Esophagus squamous epithelium (tissue), 5 donors: ENCODE data around the gene ASPRV1. TPM values are rescaled to one million over a fixed set of nuclear protein-coding genes. Genes with fewer than 3 reads are reported as not detected.

Experiments used
- DNase-seq: peaks from one replicate; lab custom pipeline; 2025; lab: John Stamatoyannopoulos, UW
- H3K27ac ChIP-seq, 4 donors: fragments of 200-600 bp; sonication (generic); one replicate each; pipeline ENCODE4 v1.5.1; 2016 to 2019; ENCODE audit warnings: mild to moderate bottlenecking in 1 of 4
- H3K27me3 ChIP-seq, 4 donors: fragments of 200-600 bp; sonication (generic); 1 replicate in 3 of 4; 2 replicates in 1 of 4; pipeline versions ENCODE4 v1.5.1 to v1.6.0; 2017 to 2021; ENCODE audit warnings: antibody characterized with exemption in 1 of 4
- H3K36me3 ChIP-seq, 3 donors: fragments of 200-600 bp; sonication (generic); one replicate each; pipeline ENCODE4 v1.5.1; 2016 to 2019
- H3K4me1 ChIP-seq, 3 donors: fragments of 200-600 bp; sonication (generic); one replicate each; pipeline ENCODE4 v1.5.1; 2017 to 2019
- H3K4me3 ChIP-seq, 4 donors: fragments of 200-600 bp; sonication (generic); 1 replicate in 3 of 4; 2 replicates in 1 of 4; pipeline ENCODE4 v1.5.1; 2016 to 2019; ENCODE audit warnings: mild to moderate bottlenecking in 2 of 4, moderate library complexity in 1 of 4
- H3K9me3 ChIP-seq, 3 donors: fragments of 200-600 bp; sonication (generic); one replicate each; pipeline ENCODE4 v1.5.1; 2016 to 2019
- CTCF ChIP-seq, 6 experiments: fragments of 450-650 bp in 4 of 6; fragments of 200-600 bp in 2 of 6; sonication (generic) in 2 of 6; IDR thresholded peaks; one replicate each; pipeline ENCODE4 v1.5.1; 2016 to 2019; ENCODE audit warnings: antibody characterized with exemption in 6 of 6, mild to moderate bottlenecking in 4 of 6, moderate library complexity in 4 of 6
- POLR2A ChIP-seq, 4 donors: fragments of 450-650 bp; IDR thresholded peaks; one replicate each; pipeline ENCODE4 v1.6.1; 2017; ENCODE audit warnings: antibody characterized with exemption in 4 of 4, mild to moderate bottlenecking in 4 of 4, moderate library complexity in 3 of 4
- WGBS, 2 donors: methylation state at CpG; one replicate each; pipeline ENCODE4 v1.1.5; 2018; 5-methylcytosine and 5-hydroxymethylcytosine counted together
- intact Hi-C: fragments of 100-400 bp; cut with DNase I; formaldehyde crosslinking; loops from one replicate; pipeline ENCODE4 v1.15.0; 2022
- total RNA-seq, 4 donors: library from RNA; depleted of rRNA; stranded (reverse); fragments of >200 nt; gene quantifications; one replicate each; pipeline ENCODE4 v1.1.0, GENCODE V29; 2016
- donor health status: DM: yes; HTN: yes; CAD: no.

The ASPRV1 gene
- total RNA-seq, 4 donors from 2014 or later: 0.18 to 1.5 (median 0.34) TPM

GRCh38 chr2:69975136-69975852 is 13.9 kb upstream of the ASPRV1 start:
- WGBS, 2 donors: 91 to 94% methylated on average over 12 of the region's 12 CpGs

GRCh38 chr2:69973335-69973735 is 11.9 kb upstream of the ASPRV1 start:
- Histone ChIP-seq H3K27me3 (no peaks in the 10 kb centered on the region), H3K9me3 (no peaks in the 10 kb centered on the region), H3K4me3 (no peak overlapping the region), H3K36me3 (no peaks in the 10 kb centered on the region), H3K27ac (no peak overlapping the region), H3K4me1 (no peaks in the 10 kb centered on the region)
- WGBS, 2 donors: 60 to 86% methylated on average over 4 of the region's 4 CpGs
- TF ChIP-seq CTCF (IDR thresholded peaks at IDR 0.05) (no peak), POLR2A (IDR thresholded peaks at IDR 0.05) (no peak)
- intact Hi-C loops: no loop called here
- DNase-seq: no peak

More at GRCh38 chr2:69975136-69975852, 13.9 kb upstream of the ASPRV1 start:
- Histone ChIP-seq H3K27me3 (no peaks in the 10 kb centered on the region), H3K9me3 (no peaks in the 10 kb centered on the region), H3K4me3 (no peak overlapping the region), H3K4me1 (no peaks in the 10 kb centered on the region), H3K36me3 (no peaks in the 10 kb centered on the region), H3K27ac (no peak overlapping the region)
- intact Hi-C loops: no loop called here
- TF ChIP-seq CTCF (IDR thresholded peaks at IDR 0.05): no peak
- DNase-seq: no peak

GRCh38 chr2:69972822-69973221 is 11.4 kb upstream of the ASPRV1 start:
- 88 to 94% methylated on average over 1 of the region's 1 CpG for WGBS, 2 donors
- Histone ChIP-seq H3K4me1 (no peaks in the 10 kb centered on the region), H3K4me3 (no peak overlapping the region), H3K27ac (no peak overlapping the region), H3K27me3 (no peaks in the 10 kb centered on the region), H3K36me3 (no peaks in the 10 kb centered on the region), H3K9me3 (no peaks in the 10 kb centered on the region)
- no peak for DNase-seq
- intact Hi-C loops: no loop called here
- TF ChIP-seq POLR2A (IDR thresholded peaks at IDR 0.05) (no peak), CTCF (IDR thresholded peaks at IDR 0.05) (no peak)

DNA sequence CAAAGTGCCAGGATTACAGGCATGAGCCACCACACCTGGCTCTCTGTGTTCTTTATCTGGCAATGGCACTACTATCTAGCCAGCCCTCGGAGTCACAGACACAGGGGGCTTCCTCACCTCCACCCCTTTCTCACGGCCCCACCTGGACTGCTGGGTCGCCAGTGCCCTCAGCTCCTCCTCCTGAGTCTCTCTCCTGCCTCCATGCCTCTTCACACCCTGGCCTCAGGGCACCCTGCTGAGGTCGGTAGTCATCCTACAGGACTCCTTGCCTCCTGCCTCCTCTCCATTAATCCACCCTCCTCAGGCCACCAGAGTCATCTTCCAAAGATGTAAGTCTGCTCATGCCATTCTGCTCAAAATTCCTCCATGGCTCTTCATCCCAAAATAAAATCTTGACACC is 8.6 kb upstream of the ASPRV1 start:
- Histone ChIP-seq H3K4me1 (peaks cover 0 to under 1% (median 0%) of the 10 kb centered on the region in 3 donors), H3K27ac (no peak overlapping the region), H3K4me3 (no peak overlapping the region), H3K9me3 (no peaks in the 10 kb centered on the region), H3K27me3 (no peaks in the 10 kb centered on the region), H3K36me3 (no peaks in the 10 kb centered on the region)
- intact Hi-C loops: no loop called here
- no peak for TF ChIP-seq POLR2A (IDR thresholded peaks at IDR 0.05)
- TF ChIP-seq CTCF (IDR thresholded peaks at IDR 0.05): no peak
- DNase-seq: no peak
- 51 to 65% methylated on average over 4 of the region's 4 CpGs for WGBS, 2 donors

DNA sequence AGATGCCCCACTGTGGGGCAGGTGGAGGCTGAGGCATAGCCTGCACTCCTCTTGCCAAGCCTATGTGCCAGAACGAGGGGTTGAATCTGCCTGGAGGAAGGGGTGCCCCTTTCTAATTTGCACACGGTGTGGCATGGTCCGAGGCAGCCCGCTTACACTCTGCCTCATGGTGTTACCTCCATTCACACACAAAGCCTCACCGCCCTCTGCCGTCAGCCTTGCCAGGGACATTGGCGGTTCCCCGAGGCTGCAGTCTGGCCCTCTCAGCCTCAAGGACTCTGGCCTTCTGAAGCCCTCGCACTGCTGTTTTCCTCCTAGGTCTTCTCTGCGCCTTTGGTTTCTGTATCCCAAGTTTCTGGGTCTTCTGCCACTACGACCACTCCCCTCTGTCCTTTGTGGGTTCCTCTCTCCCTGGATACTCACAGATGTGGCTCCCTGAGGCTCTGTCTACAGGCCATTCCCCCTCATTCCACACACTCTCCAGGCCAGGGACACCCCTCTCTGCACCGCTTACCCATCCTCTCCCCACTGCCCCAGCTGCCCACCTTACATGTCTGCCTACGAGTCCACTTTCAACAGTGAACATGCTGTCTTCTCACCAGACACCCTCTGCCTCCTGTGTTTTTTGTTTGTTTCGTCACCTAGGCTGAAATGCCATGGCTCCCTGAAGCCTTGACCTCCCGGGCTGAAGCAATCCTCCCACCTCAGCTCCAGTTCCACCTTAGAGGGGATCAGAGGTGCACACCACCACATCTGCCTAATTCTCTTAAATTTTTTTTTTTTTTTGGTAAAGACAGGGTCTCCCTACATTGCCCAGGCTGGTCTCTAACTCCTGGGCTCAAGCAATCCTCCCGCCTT is 7.9 kb upstream of the ASPRV1 start:
- 86 to 89% methylated on average over 11 to 16 of the region's 16 CpGs for whole genome bisulfite sequencing, 2 donors
- Histone ChIP-seq H3K4me1 (peaks cover 0 to 7% (median 0%) of the 10 kb centered on the region in 3 donors), H3K27me3 (no peaks in the 10 kb centered on the region), H3K27ac (no peak overlapping the region), H3K9me3 (no peaks in the 10 kb centered on the region), H3K4me3 (no peak overlapping the region), H3K36me3 (no peaks in the 10 kb centered on the region)
- no peak for DNase-seq
- TF ChIP-seq POLR2A (IDR thresholded peaks at IDR 0.05): no peak
- no peak for TF ChIP-seq CTCF (IDR thresholded peaks at IDR 0.05)
- intact Hi-C loops: no loop called here
